SK-N-SH treated with all-trans-retinoic acid at 6 μM for 48 hours (cell line): ENCODE measurements around the gene VOPP1.
"Not testable (repeated sequence)": the region's sequence is repeated elsewhere in the genome, so short reads cannot be mapped to it uniquely, and the experiment has no call there.

ENCODE experiments used
- ARNTL ChIP-seq: fragments of 450-650 bp; formaldehyde crosslinking; IDR thresholded peaks from 2 replicates; pipeline ENCODE4 v1.5.0; 2020; ENCODE audit warnings: low read depth, mild to moderate bottlenecking, moderate library complexity, borderline replicate concordance
- SNAI2 ChIP-seq: fragments of 250-450 bp; sonication (Bioruptor Pico); IDR thresholded peaks from 2 replicates; pipeline ENCODE4 v1.5.0; 2020; ENCODE audit warnings: mild to moderate bottlenecking, moderate library complexity

DNA sequence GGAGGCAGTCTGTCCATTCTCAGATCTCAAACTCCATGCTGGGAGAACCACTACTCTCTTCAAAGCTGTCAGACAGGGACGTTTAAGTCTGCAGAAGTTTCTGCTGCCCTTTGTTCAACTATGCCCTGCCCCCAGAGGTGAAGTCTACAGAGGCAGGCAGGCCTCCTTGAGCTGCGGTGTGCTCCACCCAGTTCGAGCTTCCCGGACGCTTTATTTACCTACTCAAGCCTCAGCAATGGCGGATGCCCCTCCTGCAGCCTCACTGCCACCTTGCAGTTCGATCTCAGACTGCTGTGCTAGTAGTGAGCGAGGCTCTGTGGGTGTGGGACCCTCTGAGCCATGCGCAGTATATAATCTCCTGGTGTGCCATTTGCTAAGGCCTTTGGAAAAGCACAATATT, 10.4 kb upstream of the VOPP1 start:
- not testable (repeated sequence) for TF ChIP-seq ARNTL, SNAI2 (CRISPR knock-in tag)
